T-helper 1 cell (primary cell): ENCODE measurements around the gene GPD2.
A peak's percentile ranks its signal among the peaks of the same experiment; 100 is the strongest.
"Not testable (repeated sequence)": the region's sequence is repeated elsewhere in the genome, so short reads cannot be mapped to it uniquely, and the experiment has no call there.

Experiments
- DNase-seq, 5 donors: peaks; one replicate each; pipeline ENCODE4 v3.0.0-alpha.2; 2012 to 2020

Gene GPD2

DNA sequence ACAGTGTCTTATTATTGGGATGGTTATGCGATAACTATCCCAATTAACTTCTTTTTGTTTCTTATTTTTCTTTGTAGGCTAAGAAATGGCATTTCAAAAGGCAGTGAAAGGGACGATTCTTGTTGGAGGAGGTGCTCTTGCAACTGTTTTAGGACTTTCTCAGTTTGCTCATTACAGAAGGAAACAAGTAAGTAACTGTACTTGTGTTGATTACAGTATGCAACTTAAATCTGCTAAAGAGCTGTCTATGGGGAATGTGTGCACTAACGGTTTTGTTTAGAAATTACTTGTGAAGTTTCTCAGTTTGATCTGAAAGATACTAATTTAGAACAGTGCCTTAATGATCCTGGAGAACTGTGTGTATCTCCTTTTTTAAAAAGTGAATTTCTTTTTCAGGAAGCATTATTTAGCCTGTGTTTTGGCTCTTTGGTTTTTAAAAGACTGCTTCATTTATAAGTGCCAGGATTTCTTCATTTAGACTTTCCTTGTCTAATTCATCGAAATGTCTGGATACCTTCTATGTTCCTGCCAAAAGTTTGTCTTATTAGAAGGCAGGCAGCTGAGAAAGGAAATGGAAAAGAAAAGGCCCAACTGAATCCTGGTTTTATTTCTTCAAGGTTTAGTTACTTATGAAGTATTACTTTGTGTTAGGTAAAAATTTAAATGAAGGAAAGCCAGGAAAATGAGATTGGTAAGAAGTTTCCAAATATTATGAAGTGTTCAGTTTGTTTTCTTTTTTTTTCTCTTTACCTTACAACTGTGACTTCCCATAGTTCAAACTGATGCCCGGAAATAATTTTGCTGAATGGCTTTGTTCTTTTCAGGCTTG is 40.1 kb downstream of the GPD2 start:
- peak in 1 of 5 donors; percentile 59 for DNase-seq

DNA sequence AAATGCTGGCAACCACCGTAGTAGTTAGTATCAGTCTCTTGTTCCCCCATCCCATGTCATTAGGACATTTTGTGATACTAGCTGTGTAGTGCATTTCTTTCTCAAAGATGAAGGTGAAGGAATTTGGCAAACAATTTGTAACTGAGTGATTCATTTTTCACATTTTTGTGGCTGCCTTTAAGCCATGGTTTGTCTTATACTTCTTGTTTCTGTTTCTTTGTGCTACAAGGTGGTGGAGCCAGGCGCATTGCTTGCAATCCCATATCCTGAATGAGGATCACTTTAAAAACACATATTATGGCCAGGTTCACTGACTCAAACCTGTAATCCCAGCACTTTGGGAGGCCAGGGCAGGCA is 40.6 kb downstream of the GPD2 start:
- DNase-seq = peak in 1 of 5 donors; percentile 66

DNA sequence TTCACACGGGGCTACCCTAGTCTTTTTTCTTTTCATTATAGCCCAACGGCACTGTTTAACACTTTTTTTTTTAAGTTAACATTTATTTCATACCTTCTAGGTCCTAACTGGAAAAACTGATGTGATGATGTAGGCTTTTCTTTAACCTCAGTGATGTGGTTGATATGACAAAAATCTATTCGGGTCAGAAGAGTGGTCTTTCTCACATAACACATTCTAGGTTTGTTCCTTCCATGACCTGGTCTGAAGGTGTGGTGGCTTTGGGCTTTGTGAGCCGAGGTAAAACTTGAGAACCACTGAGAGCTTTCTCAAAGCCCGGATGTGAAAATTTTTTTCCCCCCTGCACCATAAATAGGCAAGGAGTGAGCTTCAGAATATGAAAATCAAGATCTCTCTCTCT is 44.2 kb downstream of the GPD2 start:
- no peak for DNase-seq

DNA sequence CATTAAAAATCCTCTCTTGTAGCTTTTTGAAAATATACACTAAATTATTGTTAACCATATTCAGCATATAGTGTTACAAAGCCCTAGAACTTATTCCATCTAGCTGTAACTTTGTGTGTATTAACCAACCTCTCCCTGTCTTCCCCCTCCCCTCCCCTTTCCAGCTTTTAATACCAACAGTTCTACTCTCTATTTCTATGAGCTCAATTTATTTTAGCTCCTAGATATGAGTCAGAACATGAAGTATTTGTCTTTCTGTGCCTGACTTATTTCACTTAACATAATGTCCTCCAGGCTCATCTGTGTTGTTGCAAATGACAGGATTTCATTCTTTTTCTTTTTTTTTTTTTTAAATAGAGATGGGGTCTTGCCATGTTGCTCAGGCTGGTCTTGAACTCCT is 45.1 kb downstream of the GPD2 start:
- no peak for DNase-seq

DNA sequence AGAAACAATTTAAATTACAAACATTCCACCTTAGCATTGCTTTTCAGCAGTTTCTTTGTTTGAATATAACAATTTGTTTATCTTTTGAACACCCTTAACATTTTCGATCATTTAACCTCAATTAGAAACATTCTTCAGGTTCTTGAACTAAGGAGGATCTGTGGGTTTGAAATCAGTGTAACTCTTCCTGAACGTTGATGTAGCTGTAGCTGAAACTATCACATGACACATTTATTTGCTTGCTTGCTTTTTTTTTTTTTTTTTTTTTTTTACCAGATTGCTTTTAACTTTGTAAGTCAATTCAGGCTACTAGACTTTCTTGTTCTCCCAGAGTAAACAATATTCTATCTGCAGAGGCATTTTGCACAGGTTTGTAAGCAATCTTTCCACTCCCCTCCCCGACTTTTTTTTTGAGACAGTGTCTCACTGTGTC is 47.6 kb downstream of the GPD2 start:
- peak in 1 of 5 donors; percentile 48 for DNase-seq

DNA sequence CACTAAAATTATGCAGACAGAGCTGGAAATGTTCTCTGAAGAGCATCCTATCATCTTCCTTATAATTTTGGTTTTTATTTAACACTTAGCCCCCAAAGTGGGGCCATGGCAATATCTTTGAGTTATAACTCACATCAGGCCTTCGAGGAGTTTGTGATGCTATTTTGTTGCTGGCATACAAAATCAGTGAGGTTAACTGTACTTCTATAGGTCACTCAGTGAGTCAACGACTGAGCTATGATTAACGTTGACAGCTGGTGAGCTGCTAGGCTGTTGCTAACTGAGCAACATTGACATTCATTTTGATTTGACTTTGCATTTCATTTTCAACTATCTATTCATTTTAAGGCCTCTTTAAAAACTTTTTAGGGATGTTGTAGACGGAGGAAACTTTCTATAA is 50.0 kb downstream of the GPD2 start:
- no peak for DNase-seq

DNA sequence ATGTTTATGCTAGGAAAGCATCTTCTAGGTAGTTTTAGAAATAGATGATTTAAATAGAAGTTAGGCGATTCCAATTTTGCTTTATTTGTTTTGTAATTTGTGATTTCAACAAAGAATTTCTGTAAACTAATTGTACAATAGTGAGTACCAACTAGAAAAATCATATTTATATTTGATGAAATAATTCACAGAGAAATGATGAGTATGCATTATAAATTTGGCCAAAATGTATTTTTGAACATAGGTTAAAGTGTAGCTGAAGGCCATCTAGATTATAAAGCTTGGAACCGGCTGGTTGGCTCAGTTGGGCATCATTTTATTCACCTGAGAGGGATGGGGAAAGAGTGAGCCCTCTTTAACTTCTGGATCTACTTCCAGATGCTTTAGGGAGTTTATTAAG is 50.4 kb downstream of the GPD2 start:
- no peak for DNase-seq

DNA sequence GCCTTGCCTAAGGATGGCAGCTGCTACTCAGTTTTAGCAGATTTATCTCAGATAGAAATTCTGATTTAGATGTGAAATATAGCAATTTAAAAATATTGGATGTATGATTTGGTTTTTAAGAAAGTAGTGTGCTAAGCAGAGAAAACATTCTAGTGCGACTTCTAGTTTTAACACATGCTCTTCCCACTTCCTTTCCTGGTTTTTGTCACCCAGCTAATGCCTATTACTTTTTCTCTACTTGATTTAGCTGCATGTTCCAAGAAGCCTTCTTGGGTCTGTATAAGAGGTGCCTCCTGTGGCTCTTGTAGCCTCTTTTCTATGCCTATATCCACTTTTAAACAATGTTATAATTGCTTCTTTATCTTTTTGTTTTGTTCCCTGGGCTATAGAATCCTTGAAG is 53.0 kb downstream of the GPD2 start:
- peak in 1 of 5 donors; percentile 25 for DNase-seq

DNA sequence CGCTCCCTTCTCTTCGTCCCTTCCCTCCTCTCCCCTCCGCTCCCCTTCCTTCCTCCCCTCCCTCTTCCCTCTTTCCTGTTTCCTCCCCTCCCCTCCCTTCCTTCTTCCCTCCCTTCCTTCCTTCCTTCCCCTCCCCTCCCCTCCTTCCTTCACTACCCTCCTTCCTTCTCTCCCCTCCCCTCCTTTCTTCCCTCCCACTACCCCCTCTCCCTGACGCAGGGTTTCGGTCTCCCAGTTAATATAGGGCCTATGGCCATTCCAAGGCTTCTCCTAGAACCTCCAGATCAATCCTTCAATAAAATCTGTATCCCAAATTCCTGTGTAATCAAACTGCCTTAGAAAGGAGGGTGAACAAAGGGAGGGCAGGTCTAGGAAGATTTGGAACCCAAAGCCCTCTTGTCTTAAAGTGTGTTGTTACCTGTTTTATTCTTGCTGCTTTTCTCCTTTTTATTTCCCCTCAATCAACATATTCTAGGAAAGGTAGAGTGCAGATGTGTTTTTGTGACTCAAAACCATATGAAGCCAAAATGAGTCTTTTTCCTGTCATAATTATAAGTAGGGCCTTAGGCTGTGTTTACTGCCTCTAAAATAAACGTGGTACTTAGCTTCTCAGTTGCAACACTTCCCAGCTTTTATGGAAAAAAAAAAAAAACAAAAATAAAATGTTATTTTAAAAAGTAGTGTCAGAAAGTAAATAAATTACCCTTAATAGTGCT is 53.7 kb downstream of the GPD2 start:
- peak in 1 of 5 donors; percentile 57 for DNase-seq

DNA sequence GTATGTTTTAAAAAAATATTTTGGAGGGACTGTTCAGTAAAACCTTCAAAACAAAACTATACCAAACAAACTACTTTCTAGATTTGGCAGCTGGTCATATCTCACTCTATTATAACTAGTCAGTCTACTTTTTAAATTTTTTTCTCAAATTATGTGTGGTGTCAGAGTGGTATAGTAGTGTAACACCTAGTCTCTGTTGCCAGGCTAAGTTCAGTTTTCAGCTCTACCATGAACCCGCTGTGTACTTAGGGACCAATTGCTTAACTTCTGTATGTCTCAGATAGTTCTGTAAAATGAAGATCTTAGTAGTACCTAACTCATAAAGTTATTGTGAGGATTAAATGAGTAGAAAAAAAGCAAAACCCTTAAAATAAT is 54.3 kb downstream of the GPD2 start:
- DNase-seq = peak in 1 of 5 donors; percentile 16

DNA sequence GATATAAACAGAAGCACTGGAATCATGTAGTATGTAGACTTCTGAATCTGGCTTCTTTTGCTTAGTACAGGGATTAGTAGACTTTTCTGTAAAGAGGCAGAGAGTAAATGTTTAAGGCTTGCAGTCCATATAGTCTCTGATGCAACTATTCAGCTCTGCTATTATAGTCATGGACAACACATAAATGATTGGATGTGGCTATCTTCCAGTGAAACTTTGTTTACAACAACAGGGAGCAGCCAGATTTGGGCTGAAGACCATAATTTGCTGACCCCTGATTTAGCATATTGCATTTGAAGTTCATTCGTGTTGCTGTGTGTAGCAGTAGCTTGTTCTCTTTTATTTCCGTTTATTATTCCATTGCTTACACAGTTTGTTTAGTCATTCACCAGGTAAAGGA is 55.0 kb downstream of the GPD2 start:
- no peak for DNase-seq

DNA sequence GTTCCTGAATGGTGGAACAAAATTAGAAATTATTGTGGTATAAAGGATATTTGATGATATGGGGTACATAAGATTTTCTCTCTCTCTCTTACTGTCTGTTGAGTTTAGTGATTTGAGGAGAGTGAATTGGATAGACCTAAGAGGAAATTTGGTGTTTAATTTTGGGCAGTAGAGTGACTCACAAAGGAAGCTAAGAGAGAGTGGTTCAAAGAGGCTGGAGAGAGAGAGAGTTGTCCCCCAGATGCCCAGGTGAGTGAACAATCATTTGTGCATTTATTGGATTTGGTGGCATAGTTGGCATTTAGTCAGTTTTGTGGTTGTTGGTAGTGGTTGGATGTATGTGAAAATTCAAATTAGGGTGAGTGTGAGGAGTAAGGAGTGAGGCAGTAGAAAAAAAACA is 56.8 kb downstream of the GPD2 start:
- no peak for DNase-seq

DNA sequence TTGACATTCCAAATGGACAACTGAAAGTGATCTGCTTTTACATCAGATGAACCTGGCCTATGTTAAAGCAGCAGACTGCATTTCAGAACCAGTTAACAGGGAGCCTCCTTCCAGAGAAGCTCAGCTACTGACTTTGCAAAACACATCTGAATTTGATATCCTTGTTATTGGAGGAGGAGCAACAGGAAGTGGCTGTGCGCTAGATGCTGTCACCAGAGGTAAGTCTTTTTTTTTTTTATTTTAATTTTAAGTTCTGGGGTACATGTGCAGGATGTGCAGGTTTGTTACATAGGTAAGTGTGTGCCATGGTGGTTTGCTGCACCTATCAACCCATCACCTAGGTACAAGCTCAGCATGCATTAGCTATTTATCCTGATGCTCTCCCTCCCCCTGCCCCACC is 59.8 kb downstream of the GPD2 start:
- DNase-seq = not testable (repeated sequence)

DNA sequence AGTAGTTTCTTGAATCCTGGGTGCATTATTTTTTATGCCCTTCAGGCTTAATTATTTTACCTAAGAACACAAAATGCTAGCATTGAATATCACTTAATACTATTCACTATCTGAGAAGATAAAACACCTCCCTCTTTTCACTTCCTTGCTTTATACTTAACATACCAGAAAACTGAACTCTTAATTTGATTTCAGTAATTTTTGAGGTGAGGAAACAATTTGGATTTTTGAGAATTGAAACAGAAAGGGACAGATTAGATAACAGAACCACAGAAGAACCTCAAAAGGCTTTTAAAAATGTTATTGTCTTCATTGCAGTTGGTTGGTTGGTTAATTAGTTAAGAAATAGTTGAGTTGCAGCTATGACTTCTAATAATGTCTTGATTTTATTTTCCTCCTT is 69.5 kb downstream of the GPD2 start:
- DNase-seq = no peak

DNA sequence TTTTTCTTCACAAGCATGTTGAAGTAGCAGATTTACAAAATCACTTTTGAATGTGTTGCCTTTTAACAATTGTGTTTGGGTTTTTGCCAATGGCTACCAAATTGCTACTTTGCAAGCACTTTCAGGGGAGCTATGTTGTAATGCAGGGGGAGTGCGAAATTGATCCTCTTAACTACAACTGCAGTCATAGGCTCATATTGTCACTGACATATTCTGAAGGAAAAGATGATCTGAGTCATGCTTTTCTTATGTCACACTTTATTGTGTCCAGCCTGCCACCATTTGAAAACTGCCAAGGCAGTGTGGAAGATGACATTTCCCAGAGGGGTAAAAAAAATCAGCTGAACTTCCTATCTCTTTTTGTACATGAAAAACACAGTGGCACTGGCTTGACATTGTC is 74.9 kb downstream of the GPD2 start:
- DNase-seq = no peak

DNA sequence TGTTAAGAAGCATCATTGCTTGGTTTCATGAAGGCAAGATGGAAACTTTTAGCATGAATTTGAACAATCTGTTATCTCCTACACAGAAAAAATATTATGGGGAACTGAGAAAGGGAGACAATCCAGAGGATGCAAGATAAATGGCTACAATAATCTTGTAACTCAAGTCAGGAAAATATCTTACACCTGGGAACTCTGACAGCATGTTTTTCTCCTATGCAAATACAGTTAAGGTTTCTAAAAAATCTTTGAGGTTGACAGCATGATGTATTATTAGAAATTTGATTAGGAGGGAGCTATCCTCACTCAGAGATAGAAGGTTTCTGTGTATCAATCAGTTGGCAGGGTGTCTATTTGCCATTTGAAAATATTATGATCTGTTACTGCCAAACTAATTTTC is 75.6 kb downstream of the GPD2 start:
- no peak for DNase-seq

DNA sequence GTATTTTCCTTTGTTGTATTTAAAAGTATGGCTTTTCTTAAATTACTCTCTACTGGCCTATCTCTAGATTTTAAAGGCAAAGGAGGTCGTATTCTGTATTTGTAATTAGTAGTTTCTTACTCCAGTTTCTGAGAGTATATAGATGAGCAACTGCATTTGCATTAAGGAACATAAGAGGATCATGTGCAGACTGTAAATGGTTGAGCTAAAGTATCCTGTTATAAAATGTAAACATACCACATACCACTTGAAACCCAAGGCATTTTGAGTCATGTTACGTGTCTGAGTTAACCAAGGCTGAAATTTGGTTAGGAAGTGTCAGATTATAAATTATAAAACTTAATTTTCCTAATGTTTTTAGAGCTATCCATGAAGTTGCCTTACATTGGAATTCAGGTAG is 76.3 kb downstream of the GPD2 start:
- DNase-seq = no peak

DNA sequence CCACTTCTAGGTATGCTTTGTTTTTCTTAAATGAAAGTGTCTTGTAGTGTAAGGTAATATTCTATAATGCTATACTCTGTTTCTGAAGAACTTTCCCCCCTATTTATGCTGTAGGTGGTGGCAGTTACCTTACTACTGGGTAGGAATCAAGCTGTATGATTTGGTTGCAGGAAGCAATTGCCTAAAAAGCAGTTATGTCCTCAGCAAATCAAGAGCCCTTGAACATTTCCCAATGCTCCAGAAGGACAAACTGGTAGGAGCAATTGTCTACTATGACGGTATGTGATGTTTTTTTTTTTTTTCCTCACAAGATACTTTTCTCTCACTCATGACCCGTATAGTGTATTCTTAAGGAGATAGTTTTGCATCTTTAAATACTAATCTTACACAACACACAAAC is 77.0 kb downstream of the GPD2 start:
- DNase-seq = no peak

DNA sequence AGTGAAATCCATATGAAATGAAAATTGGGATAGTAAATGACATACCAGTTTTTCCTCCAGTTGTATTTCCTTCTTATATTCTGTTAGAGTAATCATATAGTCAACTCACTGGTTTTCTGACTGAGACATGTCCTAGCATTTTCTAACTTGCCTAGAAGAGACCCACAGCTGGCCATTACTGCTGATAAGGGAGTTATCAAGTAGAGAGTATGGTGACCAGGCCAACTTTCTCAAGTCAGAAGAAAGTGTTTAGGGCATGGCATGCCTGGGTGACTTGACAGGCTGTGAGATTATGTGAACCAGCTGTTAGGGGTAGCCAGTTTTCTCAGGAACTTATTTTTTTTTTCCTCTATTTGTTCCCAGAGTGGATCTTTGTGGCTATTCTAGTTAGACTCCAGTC is 81.2 kb downstream of the GPD2 start:
- no peak for DNase-seq

DNA sequence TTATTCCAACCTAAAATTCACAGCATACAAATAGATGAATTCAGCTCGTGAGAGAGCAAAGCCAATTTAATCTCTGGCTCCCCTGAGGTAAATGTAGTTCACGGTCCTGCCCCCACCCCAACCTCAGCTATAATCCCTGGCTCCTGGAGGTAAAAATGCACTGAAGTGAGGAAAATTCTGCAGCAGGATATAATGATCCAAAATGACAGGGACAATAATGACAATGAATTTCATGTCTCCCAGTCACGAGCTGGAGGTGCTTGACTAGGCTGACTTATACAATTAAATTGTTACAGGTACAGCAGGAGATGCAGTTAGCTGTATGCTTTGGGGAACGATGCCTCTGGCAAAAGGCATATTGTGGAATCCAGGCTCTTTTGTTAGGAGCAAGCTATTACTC is 82.0 kb downstream of the GPD2 start:
- no peak for DNase-seq

DNA sequence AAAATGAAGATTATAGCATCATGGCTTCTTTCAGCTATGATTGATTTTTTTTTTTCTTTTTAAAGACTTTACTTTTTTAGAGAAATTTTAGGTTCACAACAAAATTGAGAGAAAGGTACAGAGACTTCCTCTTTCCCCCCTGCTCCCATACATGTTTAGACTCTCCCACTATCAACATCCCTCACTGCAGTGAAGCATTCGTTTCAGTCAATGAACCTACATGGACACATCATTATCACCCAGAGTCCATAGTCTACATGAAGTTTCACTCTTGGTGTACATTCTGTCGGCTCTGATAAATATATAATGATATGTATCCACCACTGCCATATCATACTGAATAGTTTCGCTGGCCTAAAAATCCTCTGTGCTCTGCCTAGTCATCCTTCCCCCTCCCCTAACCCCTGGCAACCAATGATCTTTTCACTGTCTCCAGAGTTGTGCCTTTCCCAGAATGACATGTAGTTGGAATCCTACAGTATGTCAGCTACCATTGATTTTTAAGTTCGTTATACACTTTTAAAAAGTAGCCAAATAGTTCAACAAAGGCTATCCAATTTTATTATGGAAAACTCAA is 86.8 kb downstream of the GPD2 start:
- no peak for DNase-seq

DNA sequence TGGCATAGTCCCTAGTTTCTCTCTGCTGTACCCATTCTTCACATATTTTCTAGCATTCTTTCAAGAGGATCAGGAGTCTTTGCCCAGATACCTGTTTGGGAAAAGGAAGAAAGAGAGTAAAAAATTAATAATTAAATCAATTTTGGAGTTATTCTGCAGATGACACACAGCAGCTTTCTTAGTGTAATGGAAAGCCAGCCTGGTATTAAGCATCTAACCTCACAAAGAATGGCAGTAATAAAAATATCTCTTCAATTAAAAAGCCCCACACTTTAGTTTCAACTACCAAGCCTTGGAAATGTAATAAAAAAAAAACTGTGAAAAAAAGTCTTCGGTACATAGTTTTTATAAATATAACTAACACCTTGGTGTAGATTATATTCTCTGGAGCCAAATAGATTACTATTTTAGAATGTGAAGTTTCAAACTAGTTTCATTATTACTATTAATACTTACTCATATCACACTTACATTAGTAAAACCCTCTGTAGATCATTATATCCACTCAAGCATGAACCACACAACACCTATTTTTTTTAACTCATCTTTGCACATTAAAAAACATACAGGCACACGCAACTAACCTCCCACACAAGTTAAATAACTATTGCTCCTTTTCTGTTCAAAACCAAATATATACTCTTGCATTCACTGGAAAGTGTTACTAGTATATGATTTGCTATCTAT is 90.9 kb downstream of the GPD2 start:
- peak in 1 of 5 donors; percentile 48 for DNase-seq

DNA sequence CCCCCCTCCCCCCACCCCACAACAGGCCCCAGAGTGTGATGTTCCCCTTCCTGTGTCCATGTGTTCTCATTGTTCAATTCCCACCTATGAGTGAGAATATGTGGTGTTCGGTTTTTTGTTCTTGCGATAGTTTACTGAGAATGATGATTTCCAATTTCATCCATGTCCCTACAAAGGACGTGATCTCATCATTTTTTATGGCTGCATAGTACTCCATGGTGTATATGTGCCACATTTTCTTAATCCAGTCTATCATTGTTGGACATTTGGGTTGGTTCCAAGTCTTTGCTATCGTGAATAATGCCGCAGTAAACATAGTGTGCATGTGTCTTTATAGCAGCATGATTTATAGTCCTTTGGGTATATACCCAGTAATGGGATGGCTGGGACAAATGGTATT is 92.4 kb downstream of the GPD2 start:
- not testable (repeated sequence) for DNase-seq

DNA sequence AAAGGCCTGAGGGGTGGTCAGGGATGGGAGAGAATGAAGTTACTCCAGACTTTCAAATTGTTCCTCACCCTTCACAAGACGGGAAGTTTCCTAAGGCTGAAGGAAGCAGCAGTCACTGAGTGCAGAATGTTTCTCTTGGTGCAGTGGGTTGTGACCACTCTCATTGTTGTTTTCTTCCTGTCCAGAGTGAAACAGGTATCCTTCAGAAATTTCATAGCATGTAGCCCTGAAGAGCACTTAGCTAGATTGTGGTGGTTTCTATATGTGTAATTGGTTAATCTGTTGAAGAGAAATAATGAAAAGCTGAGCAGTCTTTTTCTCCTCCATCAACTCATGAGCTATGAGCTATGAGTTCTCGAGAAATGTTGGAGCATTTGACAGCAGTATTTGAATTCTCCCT is 96.8 kb downstream of the GPD2 start:
- no peak for DNase-seq
